ENCODE results near the gene A2M.

Gene A2M

DNA sequence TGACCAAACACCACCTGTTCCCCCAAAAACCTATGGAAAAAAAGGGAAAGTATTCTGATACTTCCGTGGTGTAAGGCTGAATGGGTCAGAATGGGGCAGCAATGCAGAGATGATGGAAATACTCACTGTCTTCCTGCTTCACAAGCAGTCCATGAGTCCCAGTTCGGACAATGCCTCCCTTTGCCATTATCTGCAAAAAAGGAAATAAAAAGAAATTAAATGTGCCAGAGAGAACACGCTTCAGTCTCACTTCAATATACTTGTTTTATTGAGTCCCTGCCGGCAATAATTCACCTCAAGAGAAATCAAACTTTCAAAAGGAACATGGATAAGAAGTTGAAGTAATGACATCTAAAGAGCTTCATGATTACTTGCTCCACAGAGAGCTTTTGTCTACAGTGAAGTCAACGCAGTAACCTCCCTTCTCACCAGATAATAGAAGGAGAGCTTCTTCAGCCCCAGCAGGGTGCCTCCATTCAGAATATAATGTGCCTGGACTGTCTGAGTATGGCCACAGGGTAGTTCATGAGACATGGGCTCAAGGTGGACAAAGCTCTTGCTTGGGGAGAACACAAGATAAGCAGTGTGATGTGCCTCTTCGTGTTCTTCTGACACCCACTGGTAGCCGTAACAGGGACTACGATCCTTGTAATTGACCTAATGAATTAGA is 14.6 kb downstream of the A2M start:
- no peak for DNase-seq (ENCODE audit: insufficient read length, low spot score)

DNA sequence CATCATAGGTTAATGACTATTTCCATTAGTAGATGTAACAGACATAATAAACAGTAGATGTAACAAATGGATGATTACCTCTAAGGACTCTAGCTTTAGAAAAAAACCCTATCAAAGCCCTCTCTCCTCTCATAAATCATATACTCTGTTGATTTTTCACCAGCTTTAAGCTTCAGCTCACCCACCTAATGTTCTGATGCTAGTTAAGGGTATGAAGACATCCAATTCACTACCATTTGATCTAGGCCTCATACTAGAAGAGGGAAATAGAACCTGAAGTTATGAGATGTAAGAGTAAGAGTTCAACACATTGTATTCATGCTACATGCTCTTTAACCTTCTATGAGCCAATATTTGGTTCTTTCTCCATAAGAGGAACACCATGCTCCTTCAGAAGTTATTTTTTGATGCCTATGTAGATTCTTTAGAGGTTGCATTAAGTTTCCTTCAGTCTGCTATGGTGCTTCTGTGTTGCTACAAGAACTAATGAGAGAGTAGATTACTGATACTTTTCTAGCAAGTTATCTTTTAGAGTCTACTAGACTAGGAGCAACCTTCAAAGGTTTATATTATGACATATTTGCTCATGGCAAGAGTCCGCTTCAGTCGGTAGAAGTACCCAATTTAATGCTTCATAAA is 16.0 kb downstream of the A2M start:
- no peak for DNase-seq (ENCODE audit: insufficient read length, low spot score)
- FAIRE-seq = no peak

More for the DNA sequence above, 14.6 kb downstream of the A2M start:
- no peak for FAIRE-seq

DNA sequence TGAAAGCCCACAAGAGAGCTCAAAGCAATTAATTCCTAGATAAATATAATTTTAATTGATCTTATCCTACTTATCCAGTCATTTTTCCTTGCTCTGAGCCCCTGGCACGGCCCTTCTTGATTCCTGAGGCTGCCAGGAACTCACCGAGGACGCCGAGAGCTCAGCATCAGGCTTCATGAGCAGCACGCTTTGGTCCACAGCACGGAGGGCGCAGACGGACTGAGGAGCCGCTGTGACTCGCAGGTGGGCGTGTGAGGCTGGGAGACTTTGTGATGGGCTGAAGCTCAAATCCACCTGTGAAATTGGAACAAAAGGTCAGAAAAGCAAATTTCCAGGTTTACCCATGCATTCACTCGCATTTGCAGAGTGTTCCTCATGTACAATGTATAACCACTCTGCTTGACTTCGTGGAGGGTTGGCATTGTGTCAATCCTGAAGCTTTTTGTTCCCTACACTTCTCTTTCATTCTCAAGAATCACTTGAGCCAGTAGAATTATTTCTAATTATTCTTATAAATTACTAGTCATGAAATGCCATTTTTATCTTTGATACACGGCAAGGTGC is 17.2 kb downstream of the A2M start:
- FAIRE-seq (no peak), DNase-seq (ENCODE audit: insufficient read length, low spot score) (no peak)

DNA sequence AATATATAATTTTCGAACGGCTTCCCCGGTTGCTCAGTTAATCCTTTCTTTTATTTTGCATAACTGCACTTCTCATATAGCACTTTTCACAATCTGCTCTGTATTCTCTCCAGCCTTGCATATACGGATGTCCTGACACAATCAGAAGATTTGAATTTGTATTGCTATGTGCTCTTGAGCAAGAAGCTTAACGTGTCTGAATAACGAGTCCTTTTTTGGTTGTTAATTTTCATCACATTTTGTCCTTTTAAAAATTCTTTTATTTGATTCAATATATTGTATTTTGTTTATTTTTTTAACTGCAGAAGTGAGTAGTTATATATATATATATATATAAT is 17.6 kb downstream of the A2M start:
- DNase-seq (ENCODE audit: insufficient read length, low spot score) (no peak), FAIRE-seq (no peak)

DNA sequence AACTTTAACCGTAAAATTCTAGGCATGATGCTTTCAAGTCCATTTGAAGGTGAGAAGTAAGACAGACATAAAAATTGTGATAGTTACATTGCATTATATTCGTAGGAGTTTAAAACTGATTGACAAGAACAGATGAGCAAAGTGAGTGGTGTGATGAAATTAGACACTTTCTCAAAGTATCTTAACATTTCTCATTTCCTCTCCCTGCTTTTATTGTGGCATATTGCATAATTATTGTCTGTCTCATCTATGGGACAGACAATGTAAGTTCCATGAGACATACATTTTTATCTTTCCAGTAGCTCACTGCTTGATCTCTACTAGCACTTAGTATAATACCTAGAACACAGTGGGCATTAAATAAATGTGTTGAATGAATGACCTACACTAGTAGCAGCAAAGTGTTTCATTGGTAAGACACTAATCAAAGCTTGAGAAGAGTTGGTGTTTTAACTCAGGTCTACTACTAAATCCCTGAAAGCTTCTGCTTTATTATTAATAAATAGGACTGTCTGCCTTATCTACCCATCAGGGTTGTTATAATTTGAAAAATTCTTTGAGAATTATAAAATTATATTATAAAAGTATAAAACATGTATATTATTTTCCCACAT is 19.0 kb downstream of the A2M start:
- FAIRE-seq = no peak
- DNase-seq (ENCODE audit: insufficient read length, low spot score) = no peak

DNA sequence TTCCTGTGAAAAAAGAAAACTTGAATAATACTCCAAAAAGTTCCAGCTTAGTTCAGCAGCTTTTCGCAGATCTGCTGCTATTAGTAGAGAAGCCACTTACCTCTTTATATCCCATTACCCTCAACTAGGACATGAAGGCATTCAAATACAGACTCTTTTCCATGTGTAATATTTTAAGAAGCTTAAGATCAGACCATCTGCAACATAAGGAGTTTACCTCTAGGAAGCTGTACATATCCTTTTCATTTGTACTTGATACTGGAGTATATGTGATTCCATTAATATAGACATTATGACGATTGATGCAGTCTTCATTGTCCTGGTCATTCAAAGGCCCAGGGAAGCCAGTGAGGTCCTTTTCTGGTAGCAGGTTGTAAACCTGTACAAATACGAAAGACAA is 20.4 kb downstream of the A2M start:
- FAIRE-seq (no peak), DNase-seq (ENCODE audit: insufficient read length, low spot score) (no peak)

DNA sequence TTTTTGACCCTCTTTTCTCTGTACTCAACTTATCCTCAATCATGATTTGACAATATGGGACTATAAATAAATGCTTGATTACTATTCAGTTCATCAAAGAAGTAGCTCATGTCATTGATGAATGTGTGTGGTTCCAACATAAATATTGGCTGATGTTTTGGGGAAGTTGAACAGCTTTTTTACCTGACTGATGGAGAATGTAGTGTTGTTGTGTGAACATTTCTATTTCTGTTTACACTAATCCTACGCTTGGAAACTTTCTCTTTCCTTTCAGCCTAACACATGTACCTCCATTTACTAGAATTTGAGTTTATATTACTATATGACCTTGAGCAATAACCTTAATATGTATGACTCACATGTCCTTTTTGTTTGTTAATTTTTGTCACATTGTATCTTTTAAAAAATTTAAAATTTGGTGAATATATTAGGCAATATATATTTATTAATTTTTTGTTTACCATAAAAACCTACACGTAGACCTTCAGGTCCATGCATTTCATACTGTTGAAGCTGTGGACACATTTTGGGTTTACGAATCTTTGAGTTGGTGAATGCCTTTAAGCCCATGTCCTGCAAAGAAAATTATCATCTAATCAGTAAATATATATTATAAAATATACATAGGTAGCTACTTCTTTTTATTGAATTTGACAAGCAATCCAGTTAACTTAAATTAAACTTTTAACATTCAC is 21.1 kb downstream of the A2M start:
- FAIRE-seq (no peak), DNase-seq (ENCODE audit: insufficient read length, low spot score) (no peak)

DNA sequence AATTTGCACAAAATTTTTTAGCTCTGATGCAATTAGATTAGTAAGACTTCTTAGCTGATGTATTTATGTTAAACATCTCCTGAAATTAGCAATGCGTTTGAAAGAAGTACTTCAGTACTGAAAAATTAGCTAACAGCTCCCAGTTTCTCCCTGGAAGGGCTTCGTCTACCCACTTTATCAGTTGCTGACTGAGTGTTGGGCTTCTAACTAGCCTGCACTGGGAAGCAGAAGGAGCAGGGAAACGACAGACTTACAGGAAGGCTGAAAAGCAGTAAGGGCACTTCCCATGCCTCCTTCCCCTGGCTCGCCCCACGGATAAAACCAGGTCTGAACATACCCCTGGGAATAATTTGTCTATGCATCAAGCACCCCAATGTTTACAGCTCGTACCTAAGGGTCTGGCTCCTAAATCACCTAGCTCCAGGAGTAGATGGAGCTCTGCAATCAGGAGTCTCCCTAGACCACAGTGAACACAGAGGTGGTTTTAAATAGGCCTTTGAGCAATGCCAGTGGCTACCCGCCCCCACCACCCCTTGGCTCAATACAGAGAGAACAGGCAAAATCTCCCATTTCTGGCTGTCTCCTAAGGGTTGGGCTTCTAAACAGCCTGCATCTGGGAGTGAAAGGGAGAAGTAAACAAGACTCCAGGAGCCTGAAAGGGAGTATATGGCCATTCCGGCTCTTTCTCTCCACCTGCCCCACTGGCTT is 23.7 kb downstream of the A2M start:
- DNase-seq (ENCODE audit: insufficient read length, low spot score) (no peak), FAIRE-seq (no peak)

DNA sequence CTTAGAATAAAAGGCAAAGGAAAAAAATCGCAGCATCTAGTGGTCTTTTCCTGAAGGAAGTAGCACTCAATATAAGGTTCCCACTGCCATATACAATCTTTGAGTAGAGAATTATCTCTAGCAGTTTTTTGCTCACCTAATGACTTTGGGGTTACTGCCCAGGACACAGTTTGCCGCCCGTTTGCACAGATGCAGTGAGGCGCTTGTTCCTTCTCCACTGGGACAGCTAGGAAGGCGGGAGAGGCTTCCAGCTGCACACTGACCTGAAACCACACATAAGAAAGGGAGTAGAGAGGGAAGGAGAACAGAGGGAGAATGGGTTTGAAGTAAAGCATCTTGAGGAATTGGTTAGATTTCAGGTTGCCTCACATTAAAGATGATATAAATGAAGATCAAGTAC is 25.5 kb downstream of the A2M start:
- DNase-seq (ENCODE audit: insufficient read length, low spot score) (no peak), FAIRE-seq (no peak)

DNA sequence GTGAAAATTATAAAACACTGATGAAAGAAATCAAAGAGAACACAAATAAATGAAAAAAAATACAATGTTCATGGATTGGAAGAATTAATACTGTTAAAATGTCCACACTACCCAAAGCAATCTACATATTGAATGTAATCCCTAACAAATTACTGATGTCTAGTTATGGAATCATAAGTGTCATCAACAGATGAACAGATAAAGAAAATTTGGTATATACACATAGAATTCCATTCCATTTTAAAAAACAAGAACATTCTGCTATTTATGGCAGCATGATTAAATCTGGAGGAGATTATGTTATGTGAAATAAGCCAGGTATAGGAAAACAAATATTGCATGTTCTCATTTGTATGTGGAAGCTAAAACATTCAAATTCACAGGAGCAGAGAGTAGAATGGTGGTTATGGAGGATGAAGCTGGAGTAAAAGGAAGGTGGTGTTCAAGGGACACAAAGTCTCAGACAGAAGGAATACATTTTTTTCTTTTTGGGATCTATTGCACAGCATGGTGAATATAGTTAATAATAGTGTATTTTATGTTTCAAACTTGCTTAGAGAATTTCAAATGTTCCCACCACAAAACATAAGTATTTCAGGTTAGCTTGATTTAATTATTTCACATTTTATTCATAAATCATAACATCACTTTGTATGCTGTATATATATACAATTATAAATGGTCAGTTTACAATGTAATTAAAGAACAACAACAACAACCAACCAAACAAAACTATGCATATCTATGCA is 28.5 kb downstream of the A2M start:
- DNase-seq (ENCODE audit: insufficient read length, low spot score) = no peak
- FAIRE-seq = no peak

DNA sequence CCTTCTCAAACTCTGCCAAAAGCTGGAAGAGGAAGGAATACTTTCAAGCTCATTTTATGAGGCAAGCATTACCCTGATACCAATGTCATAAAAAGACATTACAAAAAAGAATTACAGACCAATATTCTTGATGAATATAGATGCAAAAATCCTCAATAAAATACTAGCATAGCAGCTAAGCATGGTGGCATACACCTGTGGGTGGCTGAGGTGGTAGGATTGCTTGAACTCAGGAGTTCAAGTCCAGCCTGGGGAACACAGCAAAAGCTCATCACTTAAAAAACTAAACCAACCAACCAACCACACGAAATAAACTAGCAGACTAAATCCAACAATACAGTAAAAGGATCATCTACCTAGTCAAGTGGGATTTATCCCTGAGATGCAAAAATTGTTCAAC is 29.6 kb downstream of the A2M start:
- DNase-seq (ENCODE audit: insufficient read length, low spot score) (no peak), FAIRE-seq (no peak)

DNA sequence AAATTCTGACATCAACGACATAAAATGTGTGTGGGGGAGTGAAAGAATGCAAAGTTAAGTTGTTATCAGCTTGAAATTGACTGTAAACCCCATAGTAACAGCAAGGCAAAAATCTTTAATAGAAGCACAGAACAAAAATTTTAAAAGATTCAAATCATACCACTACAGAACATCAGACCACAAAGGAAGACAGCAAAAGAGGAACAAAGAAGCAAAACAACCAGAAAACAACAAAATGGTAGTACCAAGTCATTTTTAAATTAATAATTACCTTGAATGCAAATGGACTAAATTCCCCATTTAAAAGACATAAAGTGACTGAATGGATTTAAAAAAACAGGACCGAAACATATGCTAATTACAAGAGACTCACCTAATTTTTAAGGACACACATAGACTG is 31.3 kb downstream of the A2M start:
- DNase-seq (ENCODE audit: insufficient read length, low spot score) (no peak), FAIRE-seq (no peak)

DNA sequence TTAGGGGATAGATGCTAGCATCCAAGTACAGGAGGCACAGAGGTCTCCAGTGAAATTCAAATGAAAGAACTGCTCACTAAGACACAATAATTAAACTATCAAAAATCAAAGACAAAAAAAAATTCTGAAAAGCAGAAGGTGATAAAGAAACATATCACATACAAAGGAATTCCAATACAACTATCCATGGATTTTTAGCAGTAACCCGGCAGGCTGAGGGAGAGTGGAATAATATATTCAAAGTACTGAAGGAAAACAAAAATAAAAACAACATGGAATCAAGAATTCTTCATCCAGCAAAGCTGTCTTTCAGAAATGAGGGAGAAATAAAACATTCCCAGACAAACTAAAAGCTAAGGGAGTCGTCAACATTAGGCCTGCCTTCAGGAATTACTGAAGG is 31.9 kb downstream of the A2M start:
- no peak for FAIRE-seq
- no peak for DNase-seq (ENCODE audit: insufficient read length, low spot score)

DNA sequence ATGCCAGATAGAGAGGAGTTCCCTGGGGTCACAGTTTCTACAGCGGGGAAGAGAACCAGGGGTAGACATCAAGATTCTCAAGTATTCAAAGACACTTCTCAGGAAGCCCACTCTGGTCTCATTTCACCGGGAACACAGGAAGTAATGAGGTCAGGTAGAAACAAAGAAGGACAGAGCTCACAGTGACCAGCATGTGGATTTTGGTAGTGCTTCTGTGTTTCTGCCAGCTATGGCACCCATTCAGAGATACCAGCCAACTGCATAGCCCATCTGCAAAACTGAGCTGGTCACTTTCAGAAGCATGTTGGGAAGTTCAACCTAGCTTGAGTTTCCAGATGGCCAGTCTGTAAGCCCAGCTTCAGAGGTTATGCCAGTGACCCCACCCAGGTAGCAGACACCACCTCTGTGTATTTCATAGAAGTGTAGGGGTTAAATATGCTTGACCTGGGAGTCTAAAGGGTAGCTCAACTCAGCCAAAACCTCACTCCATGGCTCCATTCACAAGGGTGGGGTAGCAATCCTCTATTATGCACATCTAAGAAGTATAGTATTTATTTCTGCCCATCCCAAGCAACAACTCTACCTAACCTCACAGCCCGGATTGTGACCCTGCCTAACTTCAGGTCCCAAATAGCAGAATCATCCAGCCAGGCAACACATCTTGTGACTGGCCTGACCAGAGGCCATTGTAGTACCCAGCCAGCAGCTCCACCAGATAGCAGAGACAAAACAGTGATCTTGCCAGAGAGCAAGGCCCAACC is 33.9 kb downstream of the A2M start:
- no peak for DNase-seq (ENCODE audit: insufficient read length, low spot score)
- no peak for FAIRE-seq

DNA sequence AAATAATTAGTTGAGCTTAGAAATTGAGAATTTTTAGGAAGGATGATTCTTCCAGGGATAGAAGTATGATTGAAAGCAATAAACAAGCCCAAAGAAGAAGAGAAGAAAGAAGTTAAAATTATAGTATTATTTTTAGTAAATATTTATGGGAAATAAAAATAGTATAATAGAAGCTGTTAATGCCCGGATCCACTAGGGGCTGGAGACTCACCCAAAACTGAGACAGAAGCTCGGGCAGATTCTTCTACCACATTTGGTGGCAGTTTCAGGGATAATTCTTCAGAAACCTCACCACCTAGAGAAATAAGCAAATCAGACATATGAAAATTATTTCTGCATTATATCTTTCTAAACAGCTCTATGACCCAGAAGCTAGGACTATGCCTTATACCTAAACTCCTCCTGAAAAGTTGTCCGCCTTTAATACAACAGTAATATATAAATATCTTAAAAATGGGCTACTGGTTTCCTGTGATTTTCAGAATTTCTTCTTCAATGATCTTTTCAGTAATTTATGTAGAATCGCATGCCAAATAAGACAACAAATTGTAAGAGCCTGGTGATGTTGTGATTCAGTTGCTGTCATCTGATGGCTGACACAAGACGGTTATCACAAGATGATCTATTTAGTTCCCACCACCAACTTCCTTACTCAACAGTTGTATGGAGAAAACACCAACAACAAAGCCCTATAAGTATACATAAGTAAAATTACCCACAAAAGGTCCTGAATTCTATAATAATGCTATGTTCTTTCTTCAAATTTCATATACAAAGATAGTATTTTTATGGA is 35.6 kb downstream of the A2M start:
- no peak for DNase-seq (ENCODE audit: insufficient read length, low spot score)
- FAIRE-seq = no peak

DNA sequence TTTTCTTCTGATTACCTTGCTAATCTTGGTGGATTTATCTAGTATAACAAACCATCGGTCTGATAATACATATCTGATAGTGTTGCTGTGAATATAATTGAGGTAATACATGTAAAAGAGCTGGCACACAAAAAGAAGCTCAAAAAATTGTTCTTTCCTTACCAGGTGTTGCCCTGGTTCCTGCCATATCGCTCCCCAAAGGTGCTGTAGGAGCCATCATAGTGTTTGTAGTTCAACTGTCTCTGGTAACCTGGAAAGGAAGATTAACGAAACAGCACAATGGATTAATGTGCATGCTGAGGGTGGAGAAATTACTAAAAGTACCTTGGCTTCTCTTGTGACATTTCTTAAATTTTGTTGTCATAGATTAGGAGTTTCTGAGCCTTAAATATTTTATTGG is 36.6 kb downstream of the A2M start:
- FAIRE-seq (no peak), DNase-seq (ENCODE audit: insufficient read length, low spot score) (no peak)

DNA sequence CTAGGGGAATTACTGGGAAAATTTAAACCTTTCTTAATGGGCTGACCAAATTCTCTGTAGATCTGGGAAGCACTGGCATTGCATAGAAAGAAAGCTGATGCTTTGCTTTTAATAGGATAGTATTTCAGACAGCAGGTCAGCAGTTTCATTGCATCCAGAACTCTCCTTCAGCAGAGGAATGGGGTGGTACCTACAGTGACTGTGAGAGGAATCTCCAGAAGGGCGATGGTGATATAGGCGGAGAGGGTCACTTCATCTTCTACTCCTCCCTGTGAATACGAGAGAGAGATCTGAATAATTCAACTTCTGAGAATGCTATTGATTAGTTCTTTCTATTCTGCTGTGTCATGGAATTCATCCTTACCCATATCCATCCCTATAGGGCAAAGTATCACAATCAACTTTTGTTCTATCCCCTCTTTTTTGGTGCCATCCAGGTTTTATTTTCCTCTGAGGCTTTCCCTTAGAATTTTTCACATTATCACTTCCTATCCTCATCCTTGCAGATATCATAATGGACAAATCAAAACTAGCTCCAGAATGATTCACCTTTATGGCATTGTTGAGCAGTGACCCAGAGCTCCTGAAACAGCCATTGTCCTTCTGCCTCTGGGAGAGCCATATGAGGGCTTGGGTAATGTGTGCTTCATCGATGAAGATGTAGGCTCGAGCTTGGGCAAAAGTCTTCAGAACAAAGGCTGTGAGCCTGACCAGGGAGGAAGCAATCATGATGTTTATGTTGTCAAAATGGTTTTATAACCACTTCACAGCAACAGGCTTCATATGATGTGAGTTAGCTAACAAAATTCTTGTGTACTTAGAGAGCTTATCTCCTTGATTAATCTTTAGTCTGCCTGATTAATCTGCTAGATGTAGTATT is 38.3 kb downstream of the A2M start:
- no peak for DNase-seq (ENCODE audit: insufficient read length, low spot score)
- no peak for FAIRE-seq

DNA sequence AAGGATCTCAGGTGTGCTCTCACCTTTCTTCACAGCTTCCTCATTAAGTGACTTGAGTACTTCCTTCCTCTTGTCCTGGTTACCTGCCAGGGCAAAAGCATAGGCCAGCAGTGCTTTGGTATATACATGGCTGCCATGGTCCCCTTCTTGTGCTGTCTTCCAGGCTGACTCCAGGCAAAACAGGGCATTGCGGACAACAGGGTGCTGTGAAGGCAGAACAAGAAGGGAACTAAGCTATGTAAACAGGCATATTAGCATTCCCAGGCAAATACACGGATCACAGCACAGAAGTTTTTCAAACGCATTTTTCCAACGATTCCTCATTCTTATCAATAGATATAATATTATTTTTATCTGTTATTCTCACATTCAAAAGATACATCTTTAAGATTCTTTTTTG is 39.0 kb downstream of the A2M start:
- FAIRE-seq (no peak), DNase-seq (ENCODE audit: insufficient read length, low spot score) (no peak)

Measured in GM19239 (cell line).